PC-9 (cell line): ENCODE data around the gene FLYWCH1. TPM values are rescaled to one million over a fixed set of nuclear protein-coding genes. Genes with fewer than 3 reads are reported as not detected.

Experiments
- BruUV-seq: library from RNA; stranded (reverse); fragments of 400-500 nt; replicated peaks from 2 replicates; lab custom pipeline; 2021; lab: Mats Ljungman, UMichigan
- CTCF ChIA-PET: fragments of 300-600 bp; sonication (Branson Sonifier 250); formaldehyde crosslinking; loops from one replicate; lab custom pipeline; 2022; ENCODE audit warnings: antibody characterized with exemption; lab: Charles Lee
- POLR2A ChIA-PET: fragments of 300-600 bp; sonication (Branson Sonifier 250); formaldehyde crosslinking; loops from one replicate; lab custom pipeline; 2022; ENCODE audit warnings: antibody characterized with exemption; ENCODE audit not compliant: unreplicated experiment; lab: Charles Lee
- DNase-seq, 2 experiments: peaks; one replicate each; pipeline versions ENCODE4 v3.0.0 to v3.0.0-alpha.2; 2015 to 2022; ENCODE audit warnings: mixed read lengths in 1 of 2
- H2AFZ ChIP-seq: fragments of 200-600 bp; sonication (generic); 2 replicates; pipeline ENCODE4 v1.8.1; 2017; ENCODE audit warnings: antibody characterized with exemption
- H3F3A ChIP-seq: fragments of 200-600 bp; sonication (generic); 2 replicates; pipeline ENCODE4 v1.8.1; 2017; ENCODE audit warnings: antibody characterized with exemption, mild to moderate bottlenecking, low read depth; ENCODE audit not compliant: insufficient read depth
- H3K27ac ChIP-seq: fragments of 200-600 bp; sonication (generic); 2 replicates; pipeline ENCODE4 v1.6.1; 2016; ENCODE audit warnings: mixed run types
- H3K27me3 ChIP-seq: fragments of 200-600 bp; sonication (generic); 2 replicates; pipeline ENCODE4 v1.6.1; 2016; ENCODE audit warnings: low read depth, mixed run types; ENCODE audit not compliant: insufficient read depth
- H3K36me3 ChIP-seq: fragments of 200-600 bp; sonication (generic); 2 replicates; pipeline ENCODE4 v1.6.1; 2016; ENCODE audit warnings: low read depth, mixed run types
- H3K4me1 ChIP-seq: fragments of 200-600 bp; sonication (generic); replicated peaks from 2 replicates; pipeline ENCODE4 v1.6.1; 2016; ENCODE audit warnings: mixed run types; ENCODE audit not compliant: insufficient read depth
- H3K4me2 ChIP-seq: fragments of 200-600 bp; sonication (generic); 2 replicates; pipeline ENCODE4 v1.6.1; 2017; ENCODE audit warnings: mixed run types
- H3K4me3 ChIP-seq: fragments of 200-600 bp; sonication (generic); 2 replicates; pipeline ENCODE4 v1.6.1; 2016; ENCODE audit warnings: mixed run types
- H3K79me2 ChIP-seq: fragments of 200-600 bp; sonication (generic); 2 replicates; pipeline ENCODE4 v1.6.1; 2017; ENCODE audit warnings: low read depth, mixed run types
- H3K9me2 ChIP-seq: fragments of 200-600 bp; sonication (generic); 2 replicates; pipeline ENCODE4 v1.8.1; 2017; ENCODE audit warnings: mild to moderate bottlenecking; ENCODE audit not compliant: insufficient read depth
- H3K9me3 ChIP-seq: fragments of 200-600 bp; sonication (generic); 2 replicates; pipeline ENCODE4 v1.8.1; 2016; ENCODE audit warnings: low read depth; ENCODE audit not compliant: insufficient read depth
- H4K20me1 ChIP-seq: fragments of 200-600 bp; sonication (generic); 2 replicates; pipeline ENCODE4 v1.8.1; 2017; ENCODE audit not compliant: insufficient read depth
- EZH2 ChIP-seq: fragments of 200-600 bp; sonication (generic); IDR thresholded peaks from 2 replicates; pipeline ENCODE4 v1.8.0; 2017; ENCODE audit warnings: antibody characterized with exemption, low read depth
- intact Hi-C: fragments of 100-400 bp; cut with micrococcal nuclease; formaldehyde crosslinking; loops from one replicate; pipeline ENCODE4 v1.10.0; 2022; ENCODE audit not compliant: unreplicated experiment
- total RNA-seq: library from RNA; stranded (reverse); gene quantifications from 2 replicates; pipeline ENCODE4 v1.2.3, GENCODE V29; 2021
- TF ChIP-seq, protein P1 (sequence below): fragments of 200-600 bp; sonication (generic); conservative IDR thresholded peaks from 2 replicates; pipeline ENCODE4 v1.6.1; 2017; ENCODE audit warnings: mixed run types, antibody characterized with exemption, mild to moderate bottlenecking, moderate library complexity

Gene FLYWCH1
- total RNA-seq, 1 experiment from 2014 or later: 79.9 TPM

GRCh38 chr16:2964475-2965336 is 53.0 kb downstream of the FLYWCH1 start:
- CTCF ChIA-PET: interaction anchor here (0.6 to 0.8 kb wide), 4 partner anchors 41 to 134 kb away, joined by 3 to 4 read pairs (median 4); no protein-coding TSS in a partner anchor
- H3F3A ChIP-seq: peaks cover 26% of the 10 kb centered on the region; the same call in 1 of the 2 replicates
- intact Hi-C loops: loop anchor here (2.0 to 10.0 kb wide), 3 partner anchors 18 to 80 kb away; partner anchors contain the start of gene FLYWCH2
- peak overlapping the region; percentile 79 for H2AFZ ChIP-seq
- peak; percentile 66 to 93 for DNase-seq
- peak overlapping the region; percentile 86 for H3K4me2 ChIP-seq
- no peaks in the 10 kb centered on the region for H3K36me3 ChIP-seq
- TF ChIP-seq, protein P1, sequence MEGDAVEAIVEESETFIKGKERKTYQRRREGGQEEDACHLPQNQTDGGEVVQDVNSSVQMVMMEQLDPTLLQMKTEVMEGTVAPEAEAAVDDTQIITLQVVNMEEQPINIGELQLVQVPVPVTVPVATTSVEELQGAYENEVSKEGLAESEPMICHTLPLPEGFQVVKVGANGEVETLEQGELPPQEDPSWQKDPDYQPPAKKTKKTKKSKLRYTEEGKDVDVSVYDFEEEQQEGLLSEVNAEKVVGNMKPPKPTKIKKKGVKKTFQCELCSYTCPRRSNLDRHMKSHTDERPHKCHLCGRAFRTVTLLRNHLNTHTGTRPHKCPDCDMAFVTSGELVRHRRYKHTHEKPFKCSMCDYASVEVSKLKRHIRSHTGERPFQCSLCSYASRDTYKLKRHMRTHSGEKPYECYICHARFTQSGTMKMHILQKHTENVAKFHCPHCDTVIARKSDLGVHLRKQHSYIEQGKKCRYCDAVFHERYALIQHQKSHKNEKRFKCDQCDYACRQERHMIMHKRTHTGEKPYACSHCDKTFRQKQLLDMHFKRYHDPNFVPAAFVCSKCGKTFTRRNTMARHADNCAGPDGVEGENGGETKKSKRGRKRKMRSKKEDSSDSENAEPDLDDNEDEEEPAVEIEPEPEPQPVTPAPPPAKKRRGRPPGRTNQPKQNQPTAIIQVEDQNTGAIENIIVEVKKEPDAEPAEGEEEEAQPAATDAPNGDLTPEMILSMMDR: no peak
- no peak for TF ChIP-seq EZH2
- H3K4me1 ChIP-seq: peaks cover 5% of the 10 kb centered on the region; the same call in 1 of the 2 replicates
- BruUV-seq: no TSS peak
- peak overlapping the region; percentile 91 for H3K4me3 ChIP-seq
- no peaks in the 10 kb centered on the region for H3K79me2 ChIP-seq
- POLR2A ChIA-PET: interaction anchor here (0.5 to 1.0 kb wide), 8 partner anchors 55 to 215 kb away, joined by 3 to 9 read pairs (median 5); partner anchors contain the start of gene TNFRSF12A
- H3K9me2 ChIP-seq: no peaks in the 10 kb centered on the region
- H3K27ac ChIP-seq: no peak overlapping the region
- H4K20me1 ChIP-seq: no peaks in the 10 kb centered on the region
- H3K9me3 ChIP-seq: no peaks in the 10 kb centered on the region
- H3K27me3 ChIP-seq: no peaks in the 10 kb centered on the region

- POLR2A ChIA-PET: no interaction called here
- H3F3A ChIP-seq: peaks cover 30% of the 10 kb centered on the region; the same call in 1 of the 2 replicates
- no peaks in the 10 kb centered on the region for H3K36me3 ChIP-seq
- no peaks in the 10 kb centered on the region for H4K20me1 ChIP-seq
- intact Hi-C loops: loop anchor here (10.0 kb wide), 1 partner anchor 81 kb away; the partner anchor contains the start of gene FLYWCH2
- CTCF ChIA-PET: no interaction called here
- H2AFZ ChIP-seq: no peak overlapping the region
- H3K4me3 ChIP-seq: no peak overlapping the region
- TF ChIP-seq EZH2: no peak
- TF ChIP-seq, protein P1: no peak
- H3K4me1 ChIP-seq: peaks cover 5% of the 10 kb centered on the region
- BruUV-seq: no TSS peak
- H3K4me2 ChIP-seq: no peak overlapping the region
- H3K27me3 ChIP-seq: no peaks in the 10 kb centered on the region
- no peak for DNase-seq
- H3K79me2 ChIP-seq: peaks cover 6% of the 10 kb centered on the region; the same call in 1 of the 2 replicates
- no peaks in the 10 kb centered on the region for H3K9me3 ChIP-seq
- H3K9me2 ChIP-seq: no peaks in the 10 kb centered on the region
- H3K27ac ChIP-seq: no peak overlapping the region
Measured at GRCh38 chr16:2966043-2966807, 54.5 kb downstream of the FLYWCH1 start.

GRCh38 chr16:2966808-2967191 is 55.1 kb downstream of the FLYWCH1 start:
- no peak overlapping the region for H3K27ac ChIP-seq
- peaks cover 6% of the 10 kb centered on the region; the same call in 1 of the 2 replicates for H3K79me2 ChIP-seq
- TF ChIP-seq EZH2: no peak
- TF ChIP-seq, protein P1: no peak
- intact Hi-C loops: loop anchor here (10.0 kb wide), 1 partner anchor 82 kb away; the partner anchor contains the start of gene FLYWCH2
- BruUV-seq: no TSS peak
- CTCF ChIA-PET: no interaction called here
- no peaks in the 10 kb centered on the region for H3K27me3 ChIP-seq
- H3F3A ChIP-seq: peaks cover 30% of the 10 kb centered on the region; the same call in 1 of the 2 replicates
- POLR2A ChIA-PET: no interaction called here
- no peak for DNase-seq
- no peaks in the 10 kb centered on the region for H3K9me3 ChIP-seq
- H4K20me1 ChIP-seq: no peaks in the 10 kb centered on the region
- no peak overlapping the region for H2AFZ ChIP-seq
- no peak overlapping the region for H3K4me3 ChIP-seq
- H3K36me3 ChIP-seq: no peaks in the 10 kb centered on the region
- no peak overlapping the region for H3K4me2 ChIP-seq
- no peaks in the 10 kb centered on the region for H3K9me2 ChIP-seq
- H3K4me1 ChIP-seq: peaks cover 5% of the 10 kb centered on the region
